ENCODE data around the gene TTPAL.

Gene TTPAL

GRCh38 chr20:44542890-44543289 is 67.2 kb downstream of the TTPAL start:
- DNase-seq: no peak

- no peak for DNase-seq
Measured at GRCh38 chr20:44543358-44543757, 67.7 kb downstream of the TTPAL start.

Measured in cerebellar nuclear complex (tissue), 1 donor.